Large intestine (tissue), 3 donors: ENCODE data around the gene FAM3B. TPM values are rescaled to one million over a fixed set of nuclear protein-coding genes. Genes with fewer than 3 reads are reported as not detected.
A peak's percentile ranks its signal among the peaks of the same experiment; 100 is the strongest.
"Not testable (repeated sequence)": the region's sequence is repeated elsewhere in the genome, so short reads cannot be mapped to it uniquely, and the experiment has no call there.

Experiments
- DNase-seq, 2 donors: peaks; one replicate each; pipeline versions ENCODE4 v3.0.0 to v3.0.0-alpha.2; 2013
- H3K27ac ChIP-seq: one replicate; pipeline ENCODE4 v1.5.1; 2013; ENCODE audit warnings: low read length
- H3K27me3 ChIP-seq: 2 replicates; pipeline ENCODE4 v1.6.1; 2013; ENCODE audit warnings: low read length; ENCODE audit not compliant: control insufficient read depth, insufficient read depth
- H3K36me3 ChIP-seq: 2 replicates; pipeline ENCODE4 v1.6.1; 2013; ENCODE audit warnings: low read length; ENCODE audit not compliant: control insufficient read depth, insufficient read depth
- H3K4me1 ChIP-seq: one replicate; pipeline ENCODE4 v1.6.1; 2013; ENCODE audit warnings: low read length; ENCODE audit not compliant: control insufficient read depth, insufficient read depth
- H3K4me3 ChIP-seq: one replicate; pipeline ENCODE4 v1.5.1; 2013; ENCODE audit warnings: low read length
- H3K9me3 ChIP-seq: one replicate; pipeline ENCODE4 v1.6.1; 2013; ENCODE audit warnings: mild to moderate bottlenecking, low read depth, low read length, moderate library complexity; ENCODE audit not compliant: control insufficient read depth
- WGBS: methylation state at CpG from one replicate; pipeline ENCODE4 v1.1.5; 2013; ENCODE audit warnings: low lambda C conversion rate; ENCODE audit not compliant: insufficient coverage; 5-methylcytosine and 5-hydroxymethylcytosine counted together
- polyA plus RNA-seq: library from polyadenylated mRNA; unstranded; fragments of 120-200 nt; gene quantifications from one replicate; pipeline ENCODE4 v1.2.1, GENCODE V29; 2013

FAM3B gene
- polyA plus RNA-seq, 1 donor: 7.4 TPM

- Histone ChIP-seq H3K4me1 (no peaks in the 10 kb centered on the region), H3K36me3 (no peaks in the 10 kb centered on the region), H3K9me3 (no peaks in the 10 kb centered on the region), H3K27ac (no peak overlapping the region), H3K4me3 (no peak overlapping the region), H3K27me3 (peaks cover 26% of the 10 kb centered on the region)
- no CpG with 5 or more reads among the region's 13 CpGs for WGBS
- DNase-seq: no peak
Observed at GRCh38 chr21:41289431-41289830, 27.2 kb upstream of the FAM3B start.

GRCh38 chr21:41290106-41290799 lies 26.3 kb upstream of the FAM3B start:
- H3K27me3 ChIP-seq: peaks cover 28% of the 10 kb centered on the region
- H3K9me3 ChIP-seq: no peaks in the 10 kb centered on the region
- H3K4me3 ChIP-seq: no peak overlapping the region
- no peak overlapping the region for H3K27ac ChIP-seq
- DNase-seq: no peak
- H3K4me1 ChIP-seq: no peaks in the 10 kb centered on the region
- 40% methylated on average over 1 of the region's 24 CpGs for WGBS
- H3K36me3 ChIP-seq: no peaks in the 10 kb centered on the region

GRCh38 chr21:41294548-41295231 lies 21.9 kb upstream of the FAM3B start:
- H3K27ac ChIP-seq: no peak overlapping the region

GRCh38 chr21:41295721-41296254 lies 20.8 kb upstream of the FAM3B start:
- peaks cover 20% of the 10 kb centered on the region for H3K27me3 ChIP-seq
- no peak for DNase-seq
- H3K27ac ChIP-seq: no peak overlapping the region
- H3K4me1 ChIP-seq: no peaks in the 10 kb centered on the region
- no peaks in the 10 kb centered on the region for H3K9me3 ChIP-seq
- H3K4me3 ChIP-seq: no peak overlapping the region
- no CpG with 5 or more reads among the region's 4 CpGs for WGBS
- no peaks in the 10 kb centered on the region for H3K36me3 ChIP-seq

More at GRCh38 chr21:41294548-41295231, 21.9 kb upstream of the FAM3B start:
- 67% methylated on average over 1 of the region's 1 CpG for WGBS
- Histone ChIP-seq H3K4me3 (no peak overlapping the region), H3K27me3 (peaks cover 22% of the 10 kb centered on the region), H3K4me1 (no peaks in the 10 kb centered on the region), H3K36me3 (no peaks in the 10 kb centered on the region), H3K9me3 (no peaks in the 10 kb centered on the region)
- no peak for DNase-seq

- no peak overlapping the region for H3K27ac ChIP-seq
- H3K36me3 ChIP-seq: no peaks in the 10 kb centered on the region
- peaks cover 8% of the 10 kb centered on the region for H3K9me3 ChIP-seq
- no peaks in the 10 kb centered on the region for H3K4me1 ChIP-seq
- no peak for DNase-seq
- 86% methylated on average over 1 of the region's 1 CpG for WGBS
- peaks cover 46% of the 10 kb centered on the region for H3K27me3 ChIP-seq
- no peak overlapping the region for H3K4me3 ChIP-seq
Observed at GRCh38 chr21:41302976-41303375, 13.6 kb upstream of the FAM3B start.

GRCh38 chr21:41304068-41304720 lies 12.4 kb upstream of the FAM3B start:
- no CpG with 5 or more reads among the region's 40 CpGs for WGBS
- no peak for DNase-seq
- peaks cover 8% of the 10 kb centered on the region for H3K9me3 ChIP-seq
- H3K36me3 ChIP-seq: no peaks in the 10 kb centered on the region
- no peaks in the 10 kb centered on the region for H3K4me1 ChIP-seq
- no peak overlapping the region for H3K4me3 ChIP-seq
- H3K27ac ChIP-seq: no peak overlapping the region
- H3K27me3 ChIP-seq: peaks cover 57% of the 10 kb centered on the region

- Histone ChIP-seq H3K4me1 (no peaks in the 10 kb centered on the region), H3K4me3 (no peak overlapping the region), H3K27ac (no peak overlapping the region), H3K27me3 (peaks cover 77% of the 10 kb centered on the region), H3K36me3 (no peaks in the 10 kb centered on the region), H3K9me3 (peaks cover 8% of the 10 kb centered on the region)
- no peak for DNase-seq
Observed at GRCh38 chr21:41307219-41307618, 9.4 kb upstream of the FAM3B start.

GRCh38 chr21:41313285-41314164 lies 3.1 kb upstream of the FAM3B start:
- not testable (repeated sequence) for H3K4me3 ChIP-seq, H3K9me3 ChIP-seq, H3K27ac ChIP-seq, DNase-seq, H3K36me3 ChIP-seq
- Histone ChIP-seq H3K27me3 (peaks cover 58% of the 10 kb centered on the region), H3K4me1 (peaks cover 12% of the 10 kb centered on the region)
- WGBS: no CpG with 5 or more reads among the region's 8 CpGs

GRCh38 chr21:41315726-41316125 lies 875 bp upstream of the FAM3B start:
- Histone ChIP-seq H3K4me1 (peaks cover 25% of the 10 kb centered on the region), H3K9me3 (no peaks in the 10 kb centered on the region), H3K36me3 (no peaks in the 10 kb centered on the region), H3K4me3 (peak overlapping the region; percentile 30), H3K27ac (no peak overlapping the region), H3K27me3 (peaks cover 36% of the 10 kb centered on the region)
- WGBS: no CpG with 5 or more reads among the region's 6 CpGs
- no peak for DNase-seq

GRCh38 chr21:41317063-41317392 lies 427 bp downstream of the FAM3B start:
- Histone ChIP-seq H3K9me3 (no peaks in the 10 kb centered on the region), H3K27me3 (peaks cover 28% of the 10 kb centered on the region), H3K36me3 (no peaks in the 10 kb centered on the region), H3K27ac (no peak overlapping the region), H3K4me3 (peak overlapping the region; percentile 36), H3K4me1 (peaks cover 36% of the 10 kb centered on the region)
- DNase-seq: no peak
- no CpG with 5 or more reads among the region's 19 CpGs for WGBS
